NB4 (cell line): ENCODE data around the gene COQ4.

Experiments
- CTCF ChIP-seq: IDR thresholded peaks from one replicate; pipeline ENCODE4 v1.5.1; 2012; ENCODE audit warnings: low read depth, low read length
- POLR2A ChIP-seq: IDR thresholded peaks from 2 replicates; pipeline ENCODE4 v1.6.1; 2011; ENCODE audit warnings: mild to moderate bottlenecking; ENCODE audit not compliant: insufficient read length; ENCODE audit errors: extremely low read depth

- TF ChIP-seq POLR2A: no peak
- TF ChIP-seq CTCF: no peak
Measured at GRCh38 chr9:128293091-128293490, 29.5 kb upstream of the COQ4 start.
